Endothelial cell (in vitro differentiated cells): ENCODE measurements around the gene RHOA. TPM values are rescaled to one million over a fixed set of nuclear protein-coding genes. Genes with fewer than 3 reads are reported as not detected.
A peak's percentile ranks its signal among the peaks of the same experiment; 100 is the strongest.
"Not testable (repeated sequence)": the region's sequence is repeated elsewhere in the genome, so short reads cannot be mapped to it uniquely, and the experiment has no call there.

Experiments used
- DNase-seq: peaks from one replicate; pipeline ENCODE4 v3.0.0; 2021; ENCODE audit warnings: low spot score
- H3K27ac Mint-ChIP-seq: one replicate; pipeline ENCODE4 v1.8.0; 2021; ENCODE audit warnings: mixed read lengths, inconsistent platforms; ENCODE audit not compliant: unreplicated experiment
- H3K27me3 Mint-ChIP-seq: one replicate; pipeline ENCODE4 v1.8.0; 2021; ENCODE audit warnings: mild to moderate bottlenecking, moderate library complexity, mixed read lengths, inconsistent platforms; ENCODE audit not compliant: unreplicated experiment
- H3K36me3 Mint-ChIP-seq: one replicate; pipeline ENCODE4 v1.8.0; 2021; ENCODE audit warnings: mild to moderate bottlenecking, low read depth, mixed read lengths, inconsistent platforms; ENCODE audit not compliant: unreplicated experiment
- H3K4me1 Mint-ChIP-seq: one replicate; pipeline ENCODE4 v1.8.0; 2021; ENCODE audit warnings: mild to moderate bottlenecking, mixed read lengths, inconsistent platforms; ENCODE audit not compliant: unreplicated experiment
- H3K4me3 Mint-ChIP-seq: one replicate; pipeline ENCODE4 v1.8.0; 2021; ENCODE audit warnings: mild to moderate bottlenecking, mixed read lengths, inconsistent platforms; ENCODE audit not compliant: unreplicated experiment
- H3K9me3 Mint-ChIP-seq: one replicate; pipeline ENCODE4 v1.8.0; 2021; ENCODE audit warnings: mixed read lengths, inconsistent platforms; ENCODE audit not compliant: unreplicated experiment
- CTCF ChIP-seq: fragments of 200-600 bp; sonication (generic); IDR thresholded peaks from one replicate; pipeline ENCODE4 v1.5.0; 2021; ENCODE audit warnings: antibody characterized with exemption; ENCODE audit not compliant: unreplicated experiment
- total RNA-seq: library from RNA; stranded (reverse); fragmentation: NEBNext Ultra II Directional; extraction: Animal tissue kit (Norgen Biotek cat#: 25700); gene quantifications from one replicate; pipeline ENCODE4 v1.2.1, GENCODE V29; 2021; ENCODE audit not compliant: unreplicated experiment

RHOA gene
- total RNA-seq, 1 donor from 2014 or later, result 583 TPM

GRCh38 chr3:49329186-49329585 is 82.6 kb downstream of the RHOA start:
- no peaks in the 10 kb centered on the region for H3K27me3 Mint-ChIP-seq
- H3K4me3 Mint-ChIP-seq, result no peak overlapping the region

GRCh38 chr3:49328350-49328749 is 83.4 kb downstream of the RHOA start:
- H3K27me3 Mint-ChIP-seq, H3K9me3 Mint-ChIP-seq, H3K4me3 Mint-ChIP-seq, DNase-seq, H3K4me1 Mint-ChIP-seq, H3K27ac Mint-ChIP-seq: not testable (repeated sequence)
- peaks cover 31% of the 10 kb centered on the region for H3K36me3 Mint-ChIP-seq

More at GRCh38 chr3:49329186-49329585, 82.6 kb downstream of the RHOA start:
- H3K9me3 Mint-ChIP-seq, result no peaks in the 10 kb centered on the region
- no peak for DNase-seq
- H3K4me1 Mint-ChIP-seq, result no peaks in the 10 kb centered on the region
- no peak overlapping the region for H3K27ac Mint-ChIP-seq
- peaks cover 30% of the 10 kb centered on the region for H3K36me3 Mint-ChIP-seq
- no peak for TF ChIP-seq CTCF

GRCh38 chr3:49327485-49327884 is 84.3 kb downstream of the RHOA start:
- peaks cover 32% of the 10 kb centered on the region for H3K36me3 Mint-ChIP-seq
- no peaks in the 10 kb centered on the region for H3K4me1 Mint-ChIP-seq
- H3K9me3 Mint-ChIP-seq, result no peaks in the 10 kb centered on the region

GRCh38 chr3:49324768-49325167 is 87.0 kb downstream of the RHOA start:
- Mint-ChIP-seq H3K4me3 (no peak overlapping the region), H3K27me3 (no peaks in the 10 kb centered on the region)
- TF ChIP-seq CTCF, result no peak

More at GRCh38 chr3:49327485-49327884, 84.3 kb downstream of the RHOA start:
- Mint-ChIP-seq H3K27me3 (no peaks in the 10 kb centered on the region), H3K27ac (no peak overlapping the region), H3K4me3 (no peak overlapping the region)
- DNase-seq, result no peak
- peak; percentile 37 for TF ChIP-seq CTCF

GRCh38 chr3:49316696-49317457 is 94.9 kb downstream of the RHOA start:
- Mint-ChIP-seq H3K4me1 (no peaks in the 10 kb centered on the region), H3K9me3 (no peaks in the 10 kb centered on the region), H3K27me3 (peaks cover 1% of the 10 kb centered on the region), H3K36me3 (peaks cover 21% of the 10 kb centered on the region), H3K4me3 (peak overlapping the region; percentile 23), H3K27ac (no peak overlapping the region)
- TF ChIP-seq CTCF, result no peak
- no peak for DNase-seq

More at GRCh38 chr3:49324768-49325167, 87.0 kb downstream of the RHOA start:
- H3K9me3 Mint-ChIP-seq, result no peaks in the 10 kb centered on the region
- DNase-seq, result no peak
- peaks cover 40% of the 10 kb centered on the region for H3K36me3 Mint-ChIP-seq
- no peaks in the 10 kb centered on the region for H3K4me1 Mint-ChIP-seq
- H3K27ac Mint-ChIP-seq, result no peak overlapping the region
